ENCODE measurements around the gene CYP26B1. TPM values are rescaled to one million over a fixed set of nuclear protein-coding genes. Genes with fewer than 3 reads are reported as not detected.

The CYP26B1 gene
- total and polyA plus RNA-seq, 11 donors: 0.76 to 5.9 (median 2.1) TPM

- H3K27me3 ChIP-seq: peaks cover 0 to 50% (median 10%) of the 10 kb centered on the region in 9 donors
- H3K4me1 ChIP-seq: no peaks in the 10 kb centered on the region
Measured at GRCh38 chr2:72156872-72157271, 9.2 kb upstream of the CYP26B1 start.

GRCh38 chr2:72155737-72156136, 8.1 kb upstream of the CYP26B1 start:
- TF ChIP-seq CTCF (IDR thresholded peaks at IDR 0.05): no peak
- TF ChIP-seq POLR2A (IDR thresholded peaks at IDR 0.05): no peak
- Histone ChIP-seq H3K36me3 (no peaks in the 10 kb centered on the region), H3K4me1 (no peaks in the 10 kb centered on the region), H3K4me3 (no peak overlapping the region), H3K27me3 (peaks cover 0 to 56% (median 12%) of the 10 kb centered on the region in 9 donors), H3K27ac (no peak overlapping the region), H3K9me3 (no peaks in the 10 kb centered on the region)
- 86 to 97% (median 92%) methylated on average over 5 of the region's 5 CpGs for WGBS, 4 donors
- no peak for DNase-seq
- no peak for ATAC-seq
- intact Hi-C loops (cut with DNase I): loop anchor here in 4 of 10 donors (2.0 to 10.0 kb wide), 3 partner anchors 71 to 589 kb away; no protein-coding TSS in a partner anchor

More at GRCh38 chr2:72156872-72157271, 9.2 kb upstream of the CYP26B1 start:
- TF ChIP-seq CTCF (IDR thresholded peaks at IDR 0.05) (no peak), POLR2A (IDR thresholded peaks at IDR 0.05) (no peak)
- 69 to 87% (median 81%) methylated on average over 2 of the region's 2 CpGs for WGBS, 4 donors
- no peaks in the 10 kb centered on the region for H3K36me3 ChIP-seq
- intact Hi-C loops (cut with DNase I): loop anchor here in 4 of 10 donors (2.0 to 10.0 kb wide), 3 partner anchors 72 to 588 kb away; no protein-coding TSS in a partner anchor
- DNase-seq (no peak), ATAC-seq (no peak)
- no peaks in the 10 kb centered on the region for H3K9me3 ChIP-seq
- H3K4me3 ChIP-seq: no peak overlapping the region
- no peak overlapping the region for H3K27ac ChIP-seq

- no peaks in the 10 kb centered on the region for H3K36me3 ChIP-seq
- DNase-seq (no peak), ATAC-seq (no peak)
- no peak overlapping the region for H3K27ac ChIP-seq
- no peaks in the 10 kb centered on the region for H3K9me3 ChIP-seq
- intact Hi-C loops (cut with DNase I): loop anchor here in 3 of 10 donors (10.0 kb wide), 2 partner anchors 420 to 590 kb away; no protein-coding TSS in a partner anchor
- H3K4me1 ChIP-seq: peaks cover 0 to 5% (median 1%) of the 10 kb centered on the region in 12 donors
- TF ChIP-seq POLR2A (IDR thresholded peaks at IDR 0.05): no peak
- no peak for TF ChIP-seq CTCF (IDR thresholded peaks at IDR 0.05)
- 83 to 91% (median 89%) methylated on average over 3 of the region's 3 CpGs for WGBS, 4 donors
- H3K27me3 ChIP-seq: peaks cover 0 to 57% (median 12%) of the 10 kb centered on the region in 9 donors
- no peak overlapping the region for H3K4me3 ChIP-seq
Measured at GRCh38 chr2:72155151-72155550, 7.5 kb upstream of the CYP26B1 start.

- Histone ChIP-seq H3K36me3 (no peaks in the 10 kb centered on the region), H3K27ac (no peak overlapping the region), H3K4me3 (no peak overlapping the region), H3K9me3 (no peaks in the 10 kb centered on the region), H3K27me3 (peaks cover 0 to 64% (median 18%) of the 10 kb centered on the region in 9 donors), H3K4me1 (peaks cover 0 to 11% (median 8%) of the 10 kb centered on the region in 12 donors)
- TF ChIP-seq CTCF (IDR thresholded peaks at IDR 0.05) (no peak), POLR2A (IDR thresholded peaks at IDR 0.05) (no peak)
- intact Hi-C loops (cut with DNase I): loop anchor here in 8 of 10 donors (5.0 to 10.0 kb wide), 10 partner anchors 352 to 607 kb away; no protein-coding TSS in a partner anchor
- DNase-seq (no peak), ATAC-seq (no peak)
- 76 to 81% (median 79%) methylated on average over 16 of the region's 16 CpGs for WGBS, 4 donors
Measured at GRCh38 chr2:72154386-72154975, 6.8 kb upstream of the CYP26B1 start.

Measured in heart left ventricle (tissue), 16 donors.